HCT116 (cell line): Measurements from ENCODE around the gene SEMA5B. TPM values are rescaled to one million over a fixed set of nuclear protein-coding genes. Genes with fewer than 3 reads are reported as not detected.

Experiments
- ATAC-seq: fragments of 200-7000 bp; cut with Tn5 transposase; 2 replicates; pipeline ENCODE4 v1.9.1; 2020; ENCODE audit warnings: mild to moderate bottlenecking, moderate library complexity
- BruUV-seq: library from RNA; stranded (reverse); fragments of 400-500 nt; replicated peaks from 2 replicates; lab custom pipeline; 2021; lab: Mats Ljungman, UMichigan
- CTCF ChIA-PET: fragments of 300-600 bp; sonication (Branson Sonifier 250); formaldehyde crosslinking; loops from one replicate; lab custom pipeline; 2021; ENCODE audit warnings: antibody characterized with exemption; lab: Charles Lee
- POLR2A ChIA-PET: fragments of 300-600, 350-600 bp; sonication (Branson Sonifier 250); formaldehyde crosslinking; loops from one replicate; lab custom pipeline; 2021; ENCODE audit warnings: antibody characterized with exemption; lab: Charles Lee
- RAD21 ChIA-PET, 2 experiments: fragments of 300-600 bp; sonication (Branson Sonifier 250); formaldehyde crosslinking; loops; one replicate each; lab custom pipeline; 2023; ENCODE audit warnings: low total read pairs in 2 of 2; ENCODE audit not compliant: uncharacterized antibody in 2 of 2, unreplicated experiment in 2 of 2, low non-redundant PET in 1 of 2; lab: Charles Lee
- DNase-seq: peaks from one replicate; pipeline ENCODE4 v3.0.0-alpha.2; 2010; ENCODE audit warnings: low read depth, low spot score
- H2AFZ ChIP-seq: fragments of 200-600 bp; shearing (Covaris generic), sonication (generic); 2 replicates; pipeline ENCODE4 v1.6.1; 2017; ENCODE audit warnings: low read depth, mixed run types, mixed read lengths, antibody characterized with exemption, low read length; ENCODE audit not compliant: poor library complexity, severe bottlenecking
- H3K27ac ChIP-seq: 2 replicates; pipeline ENCODE4 v1.5.1; 2012; ENCODE audit warnings: low read depth, low read length
- H3K27me3 ChIP-seq: fragments of 200-600 bp; sonication (generic); 2 replicates; pipeline ENCODE4 v1.6.1; 2016; ENCODE audit warnings: mixed run types, low read length, mixed read lengths; ENCODE audit not compliant: insufficient read depth
- H3K36me3 ChIP-seq, 2 experiments: fragments of 200-500 bp in 1 of 2; fragments of 200-600 bp in 1 of 2; sonication (Bioruptor generic) in 1 of 2; sonication (generic) in 1 of 2; 2 replicates each; pipeline versions ENCODE4 v1.5.1 to v1.6.1; 2014 to 2016; ENCODE audit warnings: low read length in 2 of 2, inconsistent platforms in 1 of 2, mixed read lengths in 1 of 2, mixed run types in 1 of 2; ENCODE audit not compliant: insufficient read depth in 2 of 2, control insufficient read depth in 1 of 2
- H3K4me1 ChIP-seq, 2 experiments: fragments of 200-600 bp in 1 of 2; sonication (generic) in 1 of 2; 2 replicates each; pipeline versions ENCODE4 v1.5.1 to v1.6.1; 2012 to 2017; ENCODE audit warnings: low read length in 2 of 2, inconsistent platforms in 1 of 2, mild to moderate bottlenecking in 1 of 2, mixed read lengths in 1 of 2, mixed run types in 1 of 2, moderate library complexity in 1 of 2; ENCODE audit not compliant: insufficient read depth in 2 of 2, control insufficient read depth in 1 of 2
- H3K4me2 ChIP-seq: fragments of 200-600 bp; sonication (generic); 2 replicates; pipeline ENCODE4 v1.6.1; 2017; ENCODE audit warnings: mixed run types, low read length, mixed read lengths
- H3K4me3 ChIP-seq, 2 experiments: fragments of 200-600 bp in 1 of 2; sonication (generic) in 1 of 2; replicated peaks in 1 of 2; 2 replicates each; pipeline ENCODE4 v1.5.1; 2011 to 2016; ENCODE audit warnings: low read length in 2 of 2, control low read depth in 1 of 2, low read depth in 1 of 2, mild to moderate bottlenecking in 1 of 2, mixed read lengths in 1 of 2, mixed run types in 1 of 2
- H3K79me2 ChIP-seq: fragments of 200-600 bp; sonication (generic); 2 replicates; pipeline ENCODE4 v1.6.1; 2017; ENCODE audit warnings: mild to moderate bottlenecking, mixed run types, low read length, moderate library complexity, mixed read lengths; ENCODE audit not compliant: insufficient read depth
- H3K9ac ChIP-seq: fragments of 200-600 bp; sonication (generic); 2 replicates; pipeline ENCODE4 v1.6.1; 2016; ENCODE audit warnings: low read length, mixed read lengths
- H3K9me2 ChIP-seq: fragments of 200-600 bp; sonication (generic), shearing (Covaris generic); 2 replicates; pipeline ENCODE4 v1.6.1; 2017; ENCODE audit warnings: mixed run types, mild to moderate bottlenecking, moderate library complexity; ENCODE audit not compliant: insufficient read depth
- H3K9me3 ChIP-seq, 2 experiments: fragments of 200-500 bp in 1 of 2; fragments of 200-600 bp in 1 of 2; sonication (Bioruptor generic) in 1 of 2; sonication (generic) in 1 of 2; 2 replicates each; pipeline ENCODE4 v1.6.1; 2014 to 2017; ENCODE audit warnings: low read length in 2 of 2, mixed read lengths in 2 of 2, inconsistent platforms in 1 of 2, low read depth in 1 of 2, mild to moderate bottlenecking in 1 of 2, mixed run types in 1 of 2, moderate library complexity in 1 of 2; ENCODE audit not compliant: control insufficient read depth in 1 of 2, insufficient read depth in 1 of 2
- H4K20me1 ChIP-seq: fragments of 200-600 bp; sonication (generic), shearing (Covaris generic); 2 replicates; pipeline ENCODE4 v1.6.1; 2017; ENCODE audit warnings: mixed run types, mild to moderate bottlenecking, moderate library complexity; ENCODE audit not compliant: insufficient read depth
- EGR1 ChIP-seq: IDR thresholded peaks from 2 replicates; pipeline ENCODE4 v1.6.1; 2012; ENCODE audit warnings: low read depth
- EZH2 ChIP-seq: fragments of 200-600 bp; sonication (generic); IDR thresholded peaks from 2 replicates; pipeline ENCODE4 v1.6.1; 2017; ENCODE audit warnings: antibody characterized with exemption, mixed run types
- FOSL1 ChIP-seq: IDR thresholded peaks from 2 replicates; pipeline ENCODE4 v1.6.1; 2012; ENCODE audit warnings: low read depth
- RAD21 ChIP-seq: IDR thresholded peaks from 2 replicates; pipeline ENCODE4 v1.6.1; 2012; ENCODE audit warnings: low read depth, mild to moderate bottlenecking
- SIN3A ChIP-seq: IDR thresholded peaks from 2 replicates; pipeline ENCODE4 v1.6.1; 2012; ENCODE audit warnings: low read depth
- SRF ChIP-seq: IDR thresholded peaks from 2 replicates; pipeline ENCODE4 v1.6.1; 2012; ENCODE audit warnings: low read depth
- YY1 ChIP-seq: IDR thresholded peaks from 2 replicates; pipeline ENCODE4 v1.6.1; 2011; ENCODE audit warnings: low read length, low read depth, moderate library complexity, mild to moderate bottlenecking; ENCODE audit not compliant: insufficient replicate concordance; ENCODE audit errors: extremely low read depth
- intact Hi-C: fragments of 100-400 bp; cut with micrococcal nuclease; formaldehyde crosslinking; loops from 2 replicates; pipeline ENCODE4 v1.10.0; 2022
- total RNA-seq: library from RNA; stranded (reverse); gene quantifications from one replicate; pipeline ENCODE4 v1.2.1, GENCODE V29; 2021; ENCODE audit not compliant: unreplicated experiment
- TF ChIP-seq, protein P1 (sequence below): IDR thresholded peaks from 2 replicates; pipeline ENCODE4 v1.6.1; 2012
- TF ChIP-seq, protein P2 (sequence below), 3 experiments: fragments of 200-600 bp in 1 of 3; sonication (generic) in 1 of 3; IDR thresholded peaks in 2 of 3; conservative IDR thresholded peaks in 1 of 3; 2 replicates each; pipeline ENCODE4 v1.5.1; 2012 to 2017; ENCODE audit warnings: low read depth in 2 of 3, low read length in 2 of 3, antibody characterized with exemption in 1 of 3, borderline replicate concordance in 1 of 3, control low read depth in 1 of 3, mild to moderate bottlenecking in 1 of 3, mixed read lengths in 1 of 3, mixed run types in 1 of 3, moderate library complexity in 1 of 3; ENCODE audit not compliant: insufficient read depth in 1 of 3

SEMA5B gene
- total RNA-seq, 1 experiment from 2014 or later: 0.15 TPM

DNA sequence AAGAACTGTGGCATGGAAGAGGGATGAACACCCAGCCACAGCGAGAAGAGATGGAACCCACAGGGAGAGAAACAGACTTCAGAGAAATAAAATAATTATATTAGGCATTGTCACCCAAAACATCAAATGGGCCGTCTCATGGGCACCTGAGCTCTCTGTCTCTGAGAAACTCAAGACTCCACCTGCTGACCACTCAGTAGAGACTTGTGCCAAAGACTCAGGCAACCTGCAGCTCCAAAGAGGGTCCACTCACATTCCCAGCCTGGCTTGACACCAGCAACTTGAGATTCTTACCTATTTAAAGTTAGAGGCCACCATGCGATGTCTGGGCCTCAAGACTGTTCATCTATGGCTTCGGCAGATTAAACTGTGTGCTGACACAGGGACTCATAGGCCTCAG lies 12.0 kb downstream of the SEMA5B start:
- intact Hi-C loops: no loop called here
- ATAC-seq: peak; percentile 50; the same call in 1 of the 2 replicates

DNA sequence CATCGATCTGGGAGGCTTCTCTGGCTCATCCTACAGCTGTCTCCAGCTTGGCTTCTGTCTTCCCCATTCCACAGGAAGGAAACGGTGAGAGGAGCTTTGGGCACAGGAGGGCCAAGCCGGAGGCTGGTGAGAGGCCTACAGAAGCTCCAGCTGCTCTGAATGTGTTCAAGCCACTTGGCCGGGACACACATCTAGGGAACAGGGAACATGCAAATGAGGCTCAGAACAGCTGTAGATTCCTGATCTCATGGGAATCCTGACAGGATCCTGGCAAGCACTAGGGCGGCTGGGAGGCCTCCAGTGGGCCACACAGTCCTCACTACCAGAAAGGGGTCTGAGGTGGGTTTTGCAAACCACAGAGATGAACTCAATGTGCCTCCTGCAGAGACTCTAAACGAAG lies 13.7 kb downstream of the SEMA5B start:
- Histone ChIP-seq H3K9ac (no peak overlapping the region), H3K36me3 (no peaks in the 10 kb centered on the region), H3K27ac (no peak overlapping the region), H3K79me2 (no peaks in the 10 kb centered on the region), H3K4me1 (no peaks in the 10 kb centered on the region), H3K27me3 (peaks cover 20% of the 10 kb centered on the region; the same call in 1 of the 2 replicates), H2AFZ (no peak overlapping the region), H3K9me2 (no peaks in the 10 kb centered on the region), H4K20me1 (no peaks in the 10 kb centered on the region), H3K4me2 (no peak overlapping the region), H3K9me3 (no peaks in the 10 kb centered on the region)
- ATAC-seq (no peak), DNase-seq (no peak)
- ChIA-PET RAD21 (no interaction called here), CTCF (interaction anchor here (0.5 to 0.8 kb wide), 2 partner anchors 9 to 71 kb away, joined by 3 to 4 read pairs; no protein-coding TSS in a partner anchor), POLR2A (no interaction called here)
- intact Hi-C loops: no loop called here
- no TSS peak for BruUV-seq
- no peak for TF ChIP-seq SIN3A
- no peak for TF ChIP-seq EGR1
- no peak for TF ChIP-seq YY1
- no peak for TF ChIP-seq FOSL1
- no peak for TF ChIP-seq SRF
- TF ChIP-seq, protein P1, sequence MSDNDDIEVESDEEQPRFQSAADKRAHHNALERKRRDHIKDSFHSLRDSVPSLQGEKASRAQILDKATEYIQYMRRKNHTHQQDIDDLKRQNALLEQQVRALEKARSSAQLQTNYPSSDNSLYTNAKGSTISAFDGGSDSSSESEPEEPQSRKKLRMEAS: no peak
- TF ChIP-seq, all 23 proteins: peak for 0
- H3K4me3 ChIP-seq: no peak overlapping the region

More for the DNA sequence above, 12.0 kb downstream of the SEMA5B start:
- no peak for DNase-seq
- TF ChIP-seq, protein P2, sequence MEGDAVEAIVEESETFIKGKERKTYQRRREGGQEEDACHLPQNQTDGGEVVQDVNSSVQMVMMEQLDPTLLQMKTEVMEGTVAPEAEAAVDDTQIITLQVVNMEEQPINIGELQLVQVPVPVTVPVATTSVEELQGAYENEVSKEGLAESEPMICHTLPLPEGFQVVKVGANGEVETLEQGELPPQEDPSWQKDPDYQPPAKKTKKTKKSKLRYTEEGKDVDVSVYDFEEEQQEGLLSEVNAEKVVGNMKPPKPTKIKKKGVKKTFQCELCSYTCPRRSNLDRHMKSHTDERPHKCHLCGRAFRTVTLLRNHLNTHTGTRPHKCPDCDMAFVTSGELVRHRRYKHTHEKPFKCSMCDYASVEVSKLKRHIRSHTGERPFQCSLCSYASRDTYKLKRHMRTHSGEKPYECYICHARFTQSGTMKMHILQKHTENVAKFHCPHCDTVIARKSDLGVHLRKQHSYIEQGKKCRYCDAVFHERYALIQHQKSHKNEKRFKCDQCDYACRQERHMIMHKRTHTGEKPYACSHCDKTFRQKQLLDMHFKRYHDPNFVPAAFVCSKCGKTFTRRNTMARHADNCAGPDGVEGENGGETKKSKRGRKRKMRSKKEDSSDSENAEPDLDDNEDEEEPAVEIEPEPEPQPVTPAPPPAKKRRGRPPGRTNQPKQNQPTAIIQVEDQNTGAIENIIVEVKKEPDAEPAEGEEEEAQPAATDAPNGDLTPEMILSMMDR (IDR thresholded peaks at IDR 0.05 in 2 of 3, conservative IDR thresholded peaks at IDR 0.05 in 1 of 3; ENCODE audit: borderline replicate concordance in 1 of 3, insufficient read depth in 1 of 3, low read depth in 2 of 3, low read length in 2 of 3): 0 out of 6 replicates have a peak, but pooled peaks of 1 of the 3 experiments have one; percentile 19
- TF ChIP-seq RAD21 (peak; percentile 32; the same call in 1 of the 2 replicates), EZH2 (no peak)
- POLR2A ChIA-PET: no interaction called here
- Histone ChIP-seq H2AFZ (no peak overlapping the region), H3K27me3 (peaks cover 24% of the 10 kb centered on the region; the same call in 1 of the 2 replicates), H3K4me1 (no peaks in the 10 kb centered on the region), H3K27ac (no peak overlapping the region), H3K9ac (no peak overlapping the region), H3K4me2 (no peak overlapping the region), H3K9me2 (no peaks in the 10 kb centered on the region), H3K36me3 (no peaks in the 10 kb centered on the region), H3K9me3 (no peaks in the 10 kb centered on the region), H3K79me2 (no peaks in the 10 kb centered on the region), H4K20me1 (no peaks in the 10 kb centered on the region), H3K4me3 (no peak overlapping the region)
- CTCF ChIA-PET: interaction anchor here (0.6 to 1.8 kb wide), 3 partner anchors 28 to 261 kb away, joined by 3 to 7 read pairs (median 4); no protein-coding TSS in a partner anchor
- BruUV-seq: no TSS peak
- RAD21 ChIA-PET: no interaction called here
